ENCODE results near the gene CATSPERZ.
A peak's percentile ranks its signal among the peaks of the same experiment; 100 is the strongest.
"Not testable (repeated sequence)": the region's sequence is repeated elsewhere in the genome, so short reads cannot be mapped to it uniquely, and the experiment has no call there.

The CATSPERZ gene

GRCh38 chr11:64321026-64321425, 20.9 kb downstream of the CATSPERZ start:
- DNase-seq (ENCODE audit: low read depth) = no peak

DNA sequence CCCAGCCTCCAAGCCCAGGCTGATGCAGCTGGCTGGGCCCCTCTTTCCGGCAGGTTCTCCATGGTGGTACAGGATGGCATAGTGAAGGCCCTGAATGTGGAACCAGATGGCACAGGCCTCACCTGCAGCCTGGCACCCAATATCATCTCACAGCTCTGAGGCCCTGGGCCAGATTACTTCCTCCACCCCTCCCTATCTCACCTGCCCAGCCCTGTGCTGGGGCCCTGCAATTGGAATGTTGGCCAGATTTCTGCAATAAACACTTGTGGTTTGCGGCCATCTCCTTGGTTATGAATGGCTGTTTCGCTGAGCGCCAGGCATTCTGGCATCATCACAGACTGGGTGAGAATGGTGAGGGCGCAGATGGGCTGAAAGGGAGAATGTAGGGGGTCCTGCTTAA, 21.4 kb downstream of the CATSPERZ start:
- DNase-seq (ENCODE audit: low read depth) = no peak

- DNase-seq (ENCODE audit: low read depth) = no peak
Observed at GRCh38 chr11:64322925-64323260, 22.7 kb downstream of the CATSPERZ start.

- DNase-seq (ENCODE audit: low read depth) = no peak
Observed at GRCh38 chr11:64323373-64323772, 23.2 kb downstream of the CATSPERZ start.

- not testable (repeated sequence) for DNase-seq (ENCODE audit: low read depth)
Observed at GRCh38 chr11:64323984-64324383, 23.8 kb downstream of the CATSPERZ start.

DNA sequence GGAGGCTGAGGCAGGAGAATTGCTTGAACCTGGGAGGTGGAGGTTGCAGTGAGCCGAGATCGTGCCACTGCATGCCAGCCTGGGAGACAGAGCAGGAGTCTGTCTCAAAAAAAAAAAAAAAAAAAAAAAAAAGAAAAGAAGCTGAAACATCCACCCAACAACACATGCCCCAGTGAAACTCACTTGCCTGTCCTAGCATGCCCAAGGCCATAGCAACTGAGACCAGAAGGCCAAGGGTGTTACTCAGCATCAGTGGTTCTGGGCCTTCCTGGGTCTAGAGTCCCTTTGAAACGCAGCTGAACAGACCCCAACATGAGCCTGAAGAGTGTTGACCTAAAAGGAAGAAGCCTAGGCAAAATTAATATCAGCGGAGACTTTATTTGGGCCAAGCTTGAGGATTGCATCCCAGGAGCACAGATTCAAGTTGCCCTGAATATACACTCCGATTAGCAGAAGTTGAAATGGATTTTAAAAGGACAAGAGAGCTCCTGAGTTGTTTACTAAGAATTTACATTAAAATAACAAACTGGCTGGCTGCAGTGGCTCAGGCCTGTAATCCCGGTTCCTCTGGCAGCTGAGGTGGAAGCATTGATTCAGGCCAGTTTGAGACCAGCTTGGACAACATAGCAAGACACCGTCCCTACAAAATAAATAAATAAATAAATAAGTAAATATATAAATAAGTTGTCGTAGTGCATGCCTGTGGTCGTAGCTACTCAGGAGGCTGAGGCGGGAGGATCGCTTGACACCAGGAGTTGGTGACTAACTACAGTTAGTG, 24.7 kb downstream of the CATSPERZ start:
- DNase-seq (ENCODE audit: low read depth) = no peak

DNA sequence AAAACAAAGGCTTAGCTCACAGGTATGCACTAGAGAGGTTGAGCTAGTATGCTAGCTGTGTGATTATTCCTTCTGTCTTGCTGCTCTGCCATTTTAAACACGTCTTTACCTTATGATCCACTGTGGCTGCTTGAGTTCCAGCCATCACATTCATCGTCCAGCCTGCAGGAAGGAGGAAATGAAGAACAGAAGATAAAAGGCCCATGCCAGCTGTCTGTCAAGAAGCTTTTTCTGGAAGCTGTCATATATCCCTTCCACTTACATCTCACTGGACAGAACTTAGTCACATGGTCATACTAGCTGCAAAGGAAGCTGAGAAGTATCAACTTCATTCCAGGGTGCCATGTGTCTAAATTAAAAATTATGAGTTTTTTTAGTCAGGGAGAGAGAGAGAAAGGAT, 27.2 kb downstream of the CATSPERZ start:
- no peak for DNase-seq (ENCODE audit: low read depth)

DNA sequence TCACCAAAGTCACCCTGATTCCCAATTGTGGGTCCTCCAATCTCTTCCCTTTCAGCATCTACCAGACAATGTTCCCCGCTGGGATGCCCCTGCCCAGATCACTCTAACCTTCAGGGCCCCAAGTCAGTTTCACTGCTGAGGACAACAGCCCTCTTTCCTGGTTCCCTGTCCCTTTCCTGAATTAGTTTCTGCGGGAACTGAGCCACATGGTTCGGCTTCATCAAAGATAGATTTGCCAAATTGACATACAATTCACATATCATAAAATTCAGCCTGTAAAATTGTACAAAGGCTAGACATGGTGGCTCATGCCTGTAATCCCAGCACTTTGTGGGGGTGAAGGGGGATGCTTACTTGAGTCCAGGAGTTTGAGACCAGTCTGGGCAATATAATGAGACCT, 27.8 kb downstream of the CATSPERZ start:
- no peak for DNase-seq (ENCODE audit: low read depth)

GRCh38 chr11:64330888-64331287, 30.7 kb downstream of the CATSPERZ start:
- no peak for DNase-seq (ENCODE audit: low read depth)

- DNase-seq (ENCODE audit: low read depth) = peak; percentile 87
Observed at GRCh38 chr11:64331569-64332371, 31.6 kb downstream of the CATSPERZ start.

DNA sequence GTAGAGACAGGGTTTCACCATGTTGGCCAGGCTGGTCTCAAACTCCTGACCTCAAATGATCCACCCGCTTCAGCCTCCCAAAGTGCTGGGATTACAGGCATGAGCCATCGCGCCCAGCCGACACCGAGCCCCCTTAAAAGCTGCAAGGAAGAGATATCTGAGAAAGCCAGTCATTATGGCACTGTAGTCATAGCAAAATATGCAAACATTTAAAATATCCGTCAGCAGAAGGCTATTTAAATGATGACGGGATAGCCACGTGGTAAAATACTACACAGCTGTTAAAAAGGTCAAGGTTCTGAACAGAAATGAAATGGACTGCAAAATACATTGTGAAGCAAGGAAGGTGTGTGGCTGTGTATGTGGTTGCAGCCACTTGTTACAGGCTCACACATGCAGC, 33.4 kb downstream of the CATSPERZ start:
- no peak for DNase-seq (ENCODE audit: low read depth)

- peak; percentile 91 for DNase-seq (ENCODE audit: low read depth)
Observed at GRCh38 chr11:64334764-64335735, 34.9 kb downstream of the CATSPERZ start.

DNA sequence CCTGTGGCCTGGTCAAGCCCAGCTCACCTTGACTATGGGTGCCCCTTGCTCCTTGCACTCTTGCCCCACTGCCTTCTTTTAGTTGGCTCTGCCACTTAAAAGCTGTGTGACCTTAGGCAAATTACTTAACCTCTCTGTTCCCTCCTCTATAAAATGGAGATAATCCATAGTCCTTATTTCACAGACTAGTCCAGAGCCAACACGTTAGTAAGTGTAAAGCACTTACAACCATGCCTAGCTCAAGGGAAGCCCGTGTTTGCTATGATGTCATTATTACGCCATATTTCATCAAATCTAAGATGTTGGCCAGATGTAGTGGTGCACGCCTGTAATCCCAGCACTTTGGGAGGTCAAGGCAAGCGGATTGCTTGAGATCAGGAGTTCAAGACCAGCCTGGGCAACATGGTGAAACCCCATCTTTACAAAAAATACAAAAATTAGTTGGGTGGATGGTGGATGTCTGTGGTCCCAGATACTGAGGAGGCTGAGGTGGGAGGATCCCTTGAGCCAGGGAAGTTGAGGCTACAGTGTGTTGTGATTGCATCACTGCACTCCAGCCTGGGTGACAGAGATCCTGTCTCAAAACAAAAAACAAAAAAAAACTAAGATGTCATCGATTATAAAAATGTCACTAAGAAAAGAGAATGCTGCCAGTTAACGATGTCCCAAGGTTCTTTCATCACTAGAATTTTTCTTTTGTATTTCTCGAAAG, 37.5 kb downstream of the CATSPERZ start:
- no peak for DNase-seq (ENCODE audit: low read depth)

- no peak for DNase-seq (ENCODE audit: low read depth)
Observed at GRCh38 chr11:64338716-64339115, 38.6 kb downstream of the CATSPERZ start.

DNA sequence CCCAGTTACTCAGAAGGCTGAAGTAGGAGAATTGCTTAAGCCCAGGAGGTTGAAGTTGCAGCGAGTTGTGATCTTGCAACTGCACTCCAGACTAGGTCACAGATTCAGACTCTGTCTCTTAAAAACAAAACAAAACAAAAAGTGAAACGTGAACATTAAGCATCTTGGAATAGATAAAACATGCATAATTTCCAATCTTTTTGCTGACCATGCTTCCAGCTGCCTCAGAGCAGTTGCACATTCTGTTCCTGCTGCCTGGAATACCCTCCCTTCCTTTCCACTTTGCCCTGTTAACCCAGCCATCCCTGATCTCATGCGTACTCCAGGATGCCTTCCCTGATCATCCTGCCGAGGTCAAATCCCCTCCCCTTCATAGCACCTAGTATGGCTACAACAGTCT, 39.1 kb downstream of the CATSPERZ start:
- DNase-seq (ENCODE audit: low read depth) = no peak

DNA sequence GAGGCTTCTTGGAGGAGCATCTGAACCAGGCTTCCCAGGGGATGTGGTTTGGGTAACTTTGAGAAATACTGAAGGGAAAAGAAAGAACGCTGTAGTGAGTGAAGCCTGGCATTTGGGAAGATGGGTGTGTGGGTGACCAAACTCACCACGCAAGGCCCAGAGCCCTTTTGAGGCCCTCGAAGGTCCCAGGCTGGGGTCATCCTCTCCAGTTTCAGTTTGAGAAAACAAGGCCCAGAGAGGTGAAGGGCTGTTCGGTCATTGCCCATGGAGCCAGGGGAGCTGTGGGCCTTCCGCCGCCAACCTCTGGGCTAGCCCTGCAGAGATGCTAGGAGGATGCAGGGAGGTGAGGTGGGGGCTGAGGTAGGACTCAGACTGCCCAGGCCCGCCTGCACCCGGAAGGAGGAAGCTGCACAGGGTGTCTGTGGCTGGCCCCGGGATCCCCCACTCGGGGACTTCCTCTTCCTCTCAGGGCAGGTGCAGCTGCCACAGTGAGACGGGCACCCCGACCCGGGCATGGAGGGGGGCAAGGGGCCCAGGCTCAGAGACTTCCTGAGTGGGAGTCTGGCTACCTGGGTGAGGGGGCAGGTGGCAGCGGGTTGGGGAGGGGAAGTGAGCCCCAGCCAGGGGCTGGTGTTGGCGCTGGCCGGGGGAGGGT, 39.7 kb downstream of the CATSPERZ start, which contains the start of gene CCDC88B:
CCDC88B (plus strand) TSS at position 451 of the 655 bp plus-strand sequence; CDS start at position 514, 63 bp downstream.
- no peak for DNase-seq (ENCODE audit: low read depth)

DNA sequence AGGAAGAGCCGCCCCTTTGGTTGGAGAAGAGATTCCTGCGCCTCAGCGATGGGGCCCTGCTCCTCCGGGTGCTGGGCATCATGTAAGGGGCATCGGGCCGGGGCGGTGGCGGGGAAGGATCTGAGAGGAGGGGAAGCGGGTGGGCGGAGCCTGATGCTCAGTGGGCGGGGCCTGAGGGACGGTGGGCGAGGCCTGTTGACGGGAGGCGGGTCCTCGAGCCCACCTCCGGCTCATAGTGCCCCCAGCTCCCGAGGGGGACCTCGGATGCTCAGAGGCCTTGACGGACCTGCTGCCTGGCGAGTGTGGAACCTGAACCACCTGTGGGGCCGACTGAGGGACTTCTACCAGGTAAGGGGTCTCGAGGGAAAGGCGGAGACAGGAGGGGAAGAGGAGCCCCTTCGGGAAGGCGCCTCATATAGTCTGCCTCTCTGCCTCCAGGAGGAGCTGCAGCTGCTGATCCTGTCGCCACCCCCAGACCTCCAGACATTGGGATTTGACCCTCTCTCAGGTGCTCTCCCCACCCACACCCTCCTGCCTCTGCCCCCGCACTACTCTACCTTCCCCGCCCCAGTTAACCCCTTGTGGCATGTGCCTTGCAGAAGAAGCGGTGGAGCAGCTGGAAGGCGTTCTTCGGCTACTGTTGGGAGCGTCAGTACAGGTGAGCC, 40.6 kb downstream of the CATSPERZ start:
- DNase-seq (ENCODE audit: low read depth) = no peak

- no peak for DNase-seq (ENCODE audit: low read depth)
Observed at GRCh38 chr11:64341429-64341828, 41.3 kb downstream of the CATSPERZ start.

- peak; percentile 62 for DNase-seq (ENCODE audit: low read depth)
Observed at GRCh38 chr11:64341851-64342791, 42.0 kb downstream of the CATSPERZ start.
